Fibroblast of lung (primary cell): Measurements from ENCODE around the gene ABAT. TPM values are rescaled to one million over a fixed set of nuclear protein-coding genes. Genes with fewer than 3 reads are reported as not detected.

Experiments used
- DNase-seq, 2 donors: peaks; one replicate each; pipeline versions ENCODE4 v3.0.0 to v3.0.0-alpha.2; 2010; ENCODE audit warnings: low read depth in 2 of 2
- H2AFZ ChIP-seq: 2 replicates; pipeline ENCODE4 v1.5.1; 2012; ENCODE audit warnings: low read length, control low read depth, inconsistent platforms
- H3K27ac ChIP-seq: 2 replicates; pipeline ENCODE4 v1.5.1; 2011; ENCODE audit warnings: low read length, control low read depth; ENCODE audit not compliant: insufficient read depth
- H3K27me3 ChIP-seq: 2 replicates; pipeline ENCODE4 v1.5.1; 2011; ENCODE audit warnings: mild to moderate bottlenecking, low read length; ENCODE audit not compliant: control insufficient read depth, insufficient read depth
- H3K36me3 ChIP-seq: 2 replicates; pipeline ENCODE4 v1.5.1; 2011; ENCODE audit warnings: low read length; ENCODE audit not compliant: control insufficient read depth, insufficient read depth
- H3K4me1 ChIP-seq: 2 replicates; pipeline ENCODE4 v1.5.1; 2011; ENCODE audit warnings: low read length; ENCODE audit not compliant: control insufficient read depth, insufficient read depth; ENCODE audit errors: extremely low read depth
- H3K4me2 ChIP-seq: 2 replicates; pipeline ENCODE4 v1.5.1; 2011; ENCODE audit warnings: low read length, control low read depth; ENCODE audit not compliant: insufficient read depth; ENCODE audit errors: extremely low read depth
- H3K4me3 ChIP-seq, 4 experiments: fragments of 200-600 bp in 1 of 4; sonication (generic) in 1 of 4; replicated peaks in 1 of 4; 2 replicates each; pipeline ENCODE4 v1.5.1; 2011 to 2016; ENCODE audit warnings: low read length in 4 of 4, low read depth in 3 of 4, mild to moderate bottlenecking in 3 of 4, control low read depth in 2 of 4, inconsistent platforms in 1 of 4, mixed read lengths in 1 of 4; ENCODE audit not compliant: insufficient read depth in 1 of 4; ENCODE audit errors: control extremely low read depth in 1 of 4
- H3K79me2 ChIP-seq: 2 replicates; pipeline ENCODE4 v1.5.1; 2012; ENCODE audit warnings: mild to moderate bottlenecking, low read length, inconsistent platforms; ENCODE audit not compliant: control insufficient read depth, insufficient read depth
- H3K9ac ChIP-seq: 2 replicates; pipeline ENCODE4 v1.5.1; 2011; ENCODE audit warnings: mild to moderate bottlenecking, low read length, control low read depth; ENCODE audit not compliant: insufficient read depth
- H3K9me3 ChIP-seq: 2 replicates; pipeline ENCODE4 v1.5.1; 2012; ENCODE audit warnings: low read depth, low read length; ENCODE audit not compliant: control insufficient read depth, insufficient read depth
- H4K20me1 ChIP-seq: 2 replicates; pipeline ENCODE4 v1.5.1; 2011; ENCODE audit warnings: low read length; ENCODE audit not compliant: control insufficient read depth, insufficient read depth; ENCODE audit errors: extremely low read depth
- EZH2 ChIP-seq: IDR thresholded peaks from 2 replicates; pipeline ENCODE4 v1.5.1; 2012; ENCODE audit warnings: low read length, control low read depth, mild to moderate bottlenecking; ENCODE audit errors: missing control alignments
- polyA plus RNA-seq, 2 donors: library from polyadenylated mRNA; depleted of rRNA in 1 of 2; stranded (reverse) in 1 of 2; unstranded in 1 of 2; fragments of >200 nt; gene quantifications; 2 replicates each; pipeline ENCODE4 v1.2.1, GENCODE V29; 2011 to 2012; ENCODE audit warnings: missing spikeins in 1 of 2
- total RNA-seq: library from RNA; depleted of rRNA; stranded (reverse); fragments of >200 nt; gene quantifications from 2 replicates; pipeline ENCODE4 v1.2.1, GENCODE V29; 2014
- TF ChIP-seq, protein P1 (sequence below), 2 donors: IDR thresholded peaks in 1 of 2; conservative IDR thresholded peaks in 1 of 2; 1 replicate in 1 of 2; 2 replicates in 1 of 2; pipeline ENCODE4 v1.5.1; 2011 to 2012; ENCODE audit warnings: low read length in 2 of 2, control low read depth in 1 of 2, inconsistent platforms in 1 of 2, low read depth in 1 of 2, mild to moderate bottlenecking in 1 of 2

The ABAT gene
- total and polyA plus RNA-seq, 2 donors (not counting 1 experiment from before 2014, with no cell fraction given) = 1.8 TPM

DNA sequence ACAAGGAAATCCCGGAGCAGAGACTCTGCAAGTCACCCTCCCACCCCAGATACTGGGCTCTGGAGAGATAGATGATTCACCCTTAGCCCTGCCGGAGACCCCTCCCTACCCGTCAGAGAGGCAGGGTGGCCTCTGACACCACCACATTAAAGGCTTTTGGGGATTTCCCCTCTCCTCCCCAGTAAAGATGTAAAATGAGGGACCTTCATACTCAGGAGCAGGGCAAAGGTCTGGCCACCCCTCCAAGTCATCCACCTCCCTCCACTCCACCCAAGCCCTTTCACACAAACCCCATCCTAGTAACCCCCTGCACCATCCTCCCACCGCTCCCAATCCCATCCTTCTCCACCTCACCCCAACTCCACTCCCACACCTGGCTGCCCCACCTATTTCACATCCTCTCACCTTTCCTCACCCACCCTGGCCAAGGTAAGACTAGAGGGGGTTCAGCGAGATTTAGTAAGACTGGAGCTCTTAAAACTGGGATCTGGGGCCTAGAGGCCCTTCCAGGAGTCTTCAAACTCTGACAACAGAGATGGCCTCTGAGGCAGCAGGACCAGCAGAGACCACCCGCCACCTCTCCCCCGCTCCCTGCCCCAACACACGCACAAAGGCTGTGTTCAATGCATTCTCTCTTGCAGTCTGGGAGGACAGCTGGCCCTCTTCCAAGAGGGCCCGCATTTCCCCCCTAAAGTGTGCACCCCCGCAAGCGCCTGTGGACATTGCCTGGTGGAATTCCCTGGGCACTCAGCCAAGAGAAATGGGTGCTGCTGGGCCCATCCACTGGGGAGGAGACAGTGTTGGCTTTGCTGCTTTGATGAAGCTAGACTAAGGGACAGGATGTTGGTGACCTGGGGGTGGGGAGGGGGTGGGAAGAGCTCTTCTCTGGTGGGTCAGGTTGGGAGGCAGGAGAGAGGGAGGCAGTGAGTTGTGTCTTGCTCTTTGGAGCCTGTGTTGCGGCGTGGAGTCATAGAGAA lies 1.1 kb downstream of the ABAT start:
- TF ChIP-seq, protein P1, sequence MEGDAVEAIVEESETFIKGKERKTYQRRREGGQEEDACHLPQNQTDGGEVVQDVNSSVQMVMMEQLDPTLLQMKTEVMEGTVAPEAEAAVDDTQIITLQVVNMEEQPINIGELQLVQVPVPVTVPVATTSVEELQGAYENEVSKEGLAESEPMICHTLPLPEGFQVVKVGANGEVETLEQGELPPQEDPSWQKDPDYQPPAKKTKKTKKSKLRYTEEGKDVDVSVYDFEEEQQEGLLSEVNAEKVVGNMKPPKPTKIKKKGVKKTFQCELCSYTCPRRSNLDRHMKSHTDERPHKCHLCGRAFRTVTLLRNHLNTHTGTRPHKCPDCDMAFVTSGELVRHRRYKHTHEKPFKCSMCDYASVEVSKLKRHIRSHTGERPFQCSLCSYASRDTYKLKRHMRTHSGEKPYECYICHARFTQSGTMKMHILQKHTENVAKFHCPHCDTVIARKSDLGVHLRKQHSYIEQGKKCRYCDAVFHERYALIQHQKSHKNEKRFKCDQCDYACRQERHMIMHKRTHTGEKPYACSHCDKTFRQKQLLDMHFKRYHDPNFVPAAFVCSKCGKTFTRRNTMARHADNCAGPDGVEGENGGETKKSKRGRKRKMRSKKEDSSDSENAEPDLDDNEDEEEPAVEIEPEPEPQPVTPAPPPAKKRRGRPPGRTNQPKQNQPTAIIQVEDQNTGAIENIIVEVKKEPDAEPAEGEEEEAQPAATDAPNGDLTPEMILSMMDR (conservative IDR thresholded peaks at IDR 0.05 in 1 of 2, IDR thresholded peaks at IDR 0.05 in 1 of 2; ENCODE audit: low read depth in 1 of 2, low read length in 2 of 2) = no peak
- TF ChIP-seq EZH2 = no peak

DNA sequence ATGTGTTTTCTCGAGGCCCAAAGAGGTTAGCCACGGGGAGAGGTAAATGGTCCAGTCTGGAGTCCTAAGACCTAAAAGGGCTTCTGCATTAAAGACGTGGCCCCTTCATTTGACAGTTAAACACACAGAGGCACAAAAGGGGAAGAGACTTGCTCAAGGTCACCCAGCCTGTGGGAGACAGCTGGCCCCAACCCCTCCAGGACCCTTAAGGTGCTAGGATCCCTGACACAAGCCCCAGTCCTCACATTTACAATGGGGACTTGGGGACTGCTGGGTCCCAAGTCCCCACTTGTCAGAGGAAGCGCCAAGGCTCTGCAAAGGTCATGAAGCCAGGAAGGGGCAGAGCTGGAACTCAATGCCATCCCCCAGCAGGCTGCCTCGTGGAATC lies 1.7 kb downstream of the ABAT start:
- Histone ChIP-seq H3K9me3 (no peaks in the 10 kb centered on the region), H3K4me1 (no peaks in the 10 kb centered on the region), H3K79me2 (no peaks in the 10 kb centered on the region), H3K27me3 (no peaks in the 10 kb centered on the region), H3K27ac (no peak overlapping the region), H3K4me3 (no peak overlapping the region), H3K9ac (no peak overlapping the region), H2AFZ (no peak overlapping the region), H4K20me1 (no peaks in the 10 kb centered on the region), H3K36me3 (no peaks in the 10 kb centered on the region), H3K4me2 (no peak overlapping the region)
- no peak for DNase-seq
- TF ChIP-seq, protein P1 (conservative IDR thresholded peaks at IDR 0.05 in 1 of 2, IDR thresholded peaks at IDR 0.05 in 1 of 2; ENCODE audit: low read depth in 1 of 2, low read length in 2 of 2) = no peak
- no peak for TF ChIP-seq EZH2

More for the DNA sequence above, 1.1 kb downstream of the ABAT start:
- no peak overlapping the region for H3K4me3 ChIP-seq
- H3K79me2 ChIP-seq = no peaks in the 10 kb centered on the region
- H3K4me2 ChIP-seq = no peak overlapping the region
- no peaks in the 10 kb centered on the region for H3K27me3 ChIP-seq
- no peaks in the 10 kb centered on the region for H4K20me1 ChIP-seq
- H2AFZ ChIP-seq = no peak overlapping the region
- no peak overlapping the region for H3K9ac ChIP-seq
- DNase-seq = no peak
- H3K9me3 ChIP-seq = no peaks in the 10 kb centered on the region
- no peaks in the 10 kb centered on the region for H3K4me1 ChIP-seq
- no peak overlapping the region for H3K27ac ChIP-seq
- no peaks in the 10 kb centered on the region for H3K36me3 ChIP-seq

GRCh38 chr16:8676737-8677375 lies 2.4 kb downstream of the ABAT start:
- Histone ChIP-seq H3K36me3 (no peaks in the 10 kb centered on the region), H3K4me3 (no peak overlapping the region), H3K79me2 (no peaks in the 10 kb centered on the region), H2AFZ (no peak overlapping the region), H3K27me3 (no peaks in the 10 kb centered on the region), H3K9ac (no peak overlapping the region), H4K20me1 (no peaks in the 10 kb centered on the region), H3K27ac (no peak overlapping the region), H3K4me2 (no peak overlapping the region), H3K9me3 (no peaks in the 10 kb centered on the region), H3K4me1 (no peaks in the 10 kb centered on the region)
- no peak for TF ChIP-seq EZH2
- TF ChIP-seq, protein P1 (conservative IDR thresholded peaks at IDR 0.05 in 1 of 2, IDR thresholded peaks at IDR 0.05 in 1 of 2; ENCODE audit: low read depth in 1 of 2, low read length in 2 of 2) = no peak
- DNase-seq = no peak
